Caco-2 (cell line): ENCODE results near the gene MAP1LC3A. TPM values are rescaled to one million over a fixed set of nuclear protein-coding genes. Genes with fewer than 3 reads are reported as not detected.

Experiments used
- BruUV-seq: library from RNA; stranded (reverse); fragments of 400-500 nt; replicated peaks from 2 replicates; lab custom pipeline; 2021; lab: Mats Ljungman, UMichigan
- CTCF ChIA-PET: fragments of 300-600 bp; sonication (Branson Sonifier 250); formaldehyde crosslinking; loops from one replicate; lab custom pipeline; 2022; ENCODE audit warnings: antibody characterized with exemption; lab: Charles Lee
- POLR2A ChIA-PET: fragments of 300-600 bp; sonication (Branson Sonifier 250); formaldehyde crosslinking; loops from one replicate; lab custom pipeline; 2022; ENCODE audit warnings: antibody characterized with exemption; lab: Charles Lee
- DNase-seq, 2 experiments: peaks; one replicate each; pipeline versions ENCODE4 v3.0.0 to v3.0.0-alpha.2; 2020 to 2022
- H3K27me3 ChIP-seq: replicated peaks from 2 replicates; pipeline ENCODE4 v1.6.0; 2011; ENCODE audit warnings: low read length; ENCODE audit not compliant: control insufficient read depth, insufficient read depth
- H3K36me3 ChIP-seq: 2 replicates; pipeline ENCODE4 v1.5.1; 2011; ENCODE audit warnings: low read length; ENCODE audit not compliant: control insufficient read depth, insufficient read depth
- H3K4me1 ChIP-seq: fragments of 250-450 bp; sonication (Bioruptor Pico); 2 replicates; pipeline ENCODE4 v1.5.1; 2020; ENCODE audit warnings: mild to moderate bottlenecking
- H3K4me3 ChIP-seq: 2 replicates; pipeline ENCODE4 v1.5.1; 2011; ENCODE audit warnings: low read depth, mild to moderate bottlenecking, control low read depth, low read length
- H3K9me3 ChIP-seq: fragments of 250-450 bp; sonication (Bioruptor Pico); 2 replicates; pipeline ENCODE4 v1.5.1; 2020; ENCODE audit warnings: mild to moderate bottlenecking, moderate library complexity
- H3K27ac Mint-ChIP-seq: one replicate; pipeline ENCODE4 v1.8.0; 2022; ENCODE audit warnings: mixed read lengths; ENCODE audit not compliant: unreplicated experiment
- H3K27me3 Mint-ChIP-seq: one replicate; pipeline ENCODE4 v1.8.0; 2022; ENCODE audit warnings: mixed read lengths; ENCODE audit not compliant: insufficient read depth, unreplicated experiment
- H3K36me3 Mint-ChIP-seq: one replicate; pipeline ENCODE4 v1.8.0; 2022; ENCODE audit warnings: mild to moderate bottlenecking, mixed read lengths; ENCODE audit not compliant: insufficient read depth, unreplicated experiment
- H3K4me1 Mint-ChIP-seq: one replicate; pipeline ENCODE4 v1.8.0; 2022; ENCODE audit warnings: low read depth, mixed read lengths; ENCODE audit not compliant: unreplicated experiment
- H3K4me3 Mint-ChIP-seq: one replicate; pipeline ENCODE4 v1.8.0; 2022; ENCODE audit warnings: mild to moderate bottlenecking, moderate library complexity, mixed read lengths; ENCODE audit not compliant: unreplicated experiment
- H3K9me3 Mint-ChIP-seq: one replicate; pipeline ENCODE4 v1.8.0; 2022; ENCODE audit warnings: mixed read lengths; ENCODE audit not compliant: unreplicated experiment
- CTCF ChIP-seq, 2 experiments: fragments of 200-600 bp in 1 of 2; IDR thresholded peaks; 1 replicate in 1 of 2; 2 replicates in 1 of 2; pipeline versions ENCODE4 v1.5.1 to v1.8.0; 2011 to 2022; ENCODE audit warnings: antibody characterized with exemption in 1 of 2, control low read depth in 1 of 2, inconsistent platforms in 1 of 2, low read depth in 1 of 2, low read length in 1 of 2, mild to moderate bottlenecking in 1 of 2, moderate library complexity in 1 of 2; ENCODE audit not compliant: insufficient read depth in 1 of 2, severe bottlenecking in 1 of 2, unreplicated experiment in 1 of 2
- intact Hi-C: fragments of 100-400 bp; cut with micrococcal nuclease; formaldehyde crosslinking; loops from one replicate; pipeline ENCODE4 v1.10.0; 2022; ENCODE audit not compliant: unreplicated experiment
- total RNA-seq: library from RNA; stranded (reverse); gene quantifications from 2 replicates; pipeline ENCODE4 v1.2.3, GENCODE V29; 2022

MAP1LC3A gene
- total RNA-seq, 1 experiment from 2014 or later: 0.88 TPM

GRCh38 chr20:34574861-34575260, 16.3 kb downstream of the MAP1LC3A start:
- CTCF ChIA-PET: interaction anchor here (1.5 kb wide), 1 partner anchor 8 kb away, joined by 4 read pairs; no protein-coding TSS in a partner anchor
- Histone ChIP-seq H3K9me3 (no peaks in the 10 kb centered on the region), H3K4me1 (no peaks in the 10 kb centered on the region), H3K4me3 (no peak overlapping the region), H3K36me3 (no peaks in the 10 kb centered on the region), H3K27me3 (no peaks in the 10 kb centered on the region)
- H3K36me3 Mint-ChIP-seq: peaks cover 9% of the 10 kb centered on the region
- POLR2A ChIA-PET: no interaction called here
- intact Hi-C loops: no loop called here
- H3K27me3 Mint-ChIP-seq: no peaks in the 10 kb centered on the region
- no peaks in the 10 kb centered on the region for H3K9me3 Mint-ChIP-seq
- DNase-seq: no peak
- no peaks in the 10 kb centered on the region for H3K4me1 Mint-ChIP-seq
- TF ChIP-seq CTCF (IDR thresholded peaks at IDR 0.05; ENCODE audit: insufficient read depth in 1 of 2, low read depth in 1 of 2, low read length in 1 of 2, severe bottlenecking in 1 of 2, unreplicated experiment in 1 of 2): no peak
- no TSS peak for BruUV-seq
- no peak overlapping the region for H3K27ac Mint-ChIP-seq
- no peak overlapping the region for H3K4me3 Mint-ChIP-seq

GRCh38 chr20:34575271-34575670, 16.8 kb downstream of the MAP1LC3A start:
- DNase-seq: no peak
- Mint-ChIP-seq H3K36me3 (peaks cover 13% of the 10 kb centered on the region), H3K4me3 (no peak overlapping the region), H3K9me3 (no peaks in the 10 kb centered on the region), H3K4me1 (no peaks in the 10 kb centered on the region), H3K27ac (no peak overlapping the region), H3K27me3 (no peaks in the 10 kb centered on the region)
- Histone ChIP-seq H3K9me3 (no peaks in the 10 kb centered on the region), H3K27me3 (no peaks in the 10 kb centered on the region), H3K4me1 (no peaks in the 10 kb centered on the region), H3K4me3 (no peak overlapping the region), H3K36me3 (no peaks in the 10 kb centered on the region)
- BruUV-seq: no TSS peak
- intact Hi-C loops: no loop called here
- ChIA-PET POLR2A (no interaction called here), CTCF (no interaction called here)
- no peak for TF ChIP-seq CTCF (IDR thresholded peaks at IDR 0.05; ENCODE audit: insufficient read depth in 1 of 2, low read depth in 1 of 2, low read length in 1 of 2, severe bottlenecking in 1 of 2, unreplicated experiment in 1 of 2)

- H3K36me3 Mint-ChIP-seq: peaks cover 18% of the 10 kb centered on the region
- DNase-seq: no peak
- Histone ChIP-seq H3K4me1 (no peaks in the 10 kb centered on the region), H3K4me3 (no peak overlapping the region), H3K9me3 (no peaks in the 10 kb centered on the region), H3K36me3 (no peaks in the 10 kb centered on the region), H3K27me3 (no peaks in the 10 kb centered on the region)
- intact Hi-C loops: no loop called here
- CTCF ChIA-PET: no interaction called here
- no TSS peak for BruUV-seq
- no peaks in the 10 kb centered on the region for H3K27me3 Mint-ChIP-seq
- H3K4me3 Mint-ChIP-seq: no peak overlapping the region
- POLR2A ChIA-PET: no interaction called here
- H3K4me1 Mint-ChIP-seq: no peaks in the 10 kb centered on the region
- TF ChIP-seq CTCF (IDR thresholded peaks at IDR 0.05; ENCODE audit: insufficient read depth in 1 of 2, low read depth in 1 of 2, low read length in 1 of 2, severe bottlenecking in 1 of 2, unreplicated experiment in 1 of 2): no peak
- no peak overlapping the region for H3K27ac Mint-ChIP-seq
- H3K9me3 Mint-ChIP-seq: no peaks in the 10 kb centered on the region
Measured at GRCh38 chr20:34575756-34576155, 17.2 kb downstream of the MAP1LC3A start.
